ENCODE measurements around the gene LRP1-AS. TPM values are rescaled to one million over a fixed set of nuclear protein-coding genes. Genes with fewer than 3 reads are reported as not detected.

The LRP1-AS gene
- total RNA-seq, 1 experiment from 2014 or later, result not detected

DNA sequence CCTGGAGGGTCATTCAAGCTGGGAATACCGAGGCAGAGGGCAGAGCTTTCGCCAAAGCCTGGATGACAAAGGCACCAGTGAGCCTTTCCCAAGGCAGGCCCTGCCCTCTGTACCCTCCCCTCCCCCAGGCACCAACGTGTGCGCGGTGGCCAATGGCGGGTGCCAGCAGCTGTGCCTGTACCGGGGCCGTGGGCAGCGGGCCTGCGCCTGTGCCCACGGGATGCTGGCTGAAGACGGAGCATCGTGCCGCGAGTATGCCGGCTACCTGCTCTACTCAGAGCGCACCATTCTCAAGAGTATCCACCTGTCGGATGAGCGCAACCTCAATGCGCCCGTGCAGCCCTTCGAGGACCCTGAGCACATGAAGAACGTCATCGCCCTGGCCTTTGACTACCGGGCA lies 38.0 kb upstream of the LRP1-AS start:
- ChIA-PET POLR2A (no interaction called here), CTCF (interaction anchor here (1.3 kb wide), 1 partner anchor 61 kb away, joined by 4 read pairs; no protein-coding TSS in a partner anchor)
- no TSS peak for BruUV-seq (replicated peaks)
- Histone ChIP-seq H3K4me1 (ENCODE audit: control insufficient read depth, insufficient read depth, low read length) (no peaks in the 10 kb centered on the region), H3K27ac (ENCODE audit: low read length) (no peak overlapping the region), H3K27me3 (ENCODE audit: control insufficient read depth, insufficient read depth, low read length) (no peaks in the 10 kb centered on the region), H3K9me3 (ENCODE audit: control insufficient read depth, insufficient read depth, low read depth, low read length) (no peaks in the 10 kb centered on the region), H3K36me3 (ENCODE audit: control insufficient read depth, insufficient read depth, low read length) (no peaks in the 10 kb centered on the region), H3K4me3 (ENCODE audit: low read depth in 2 of 2, low read length in 2 of 2) (no peak overlapping the region)
- TF ChIP-seq POLR2AphosphoS5 (IDR thresholded peaks at IDR 0.05; ENCODE audit: low read depth, low read length) (no peak), TCF7L2 (IDR thresholded peaks at IDR 0.05; ENCODE audit: low read depth, low read length) (no peak), SIN3A (IDR thresholded peaks at IDR 0.05; ENCODE audit: borderline replicate concordance, insufficient read depth, low read depth, low read length) (no peak)
- TF ChIP-seq, protein P1, sequence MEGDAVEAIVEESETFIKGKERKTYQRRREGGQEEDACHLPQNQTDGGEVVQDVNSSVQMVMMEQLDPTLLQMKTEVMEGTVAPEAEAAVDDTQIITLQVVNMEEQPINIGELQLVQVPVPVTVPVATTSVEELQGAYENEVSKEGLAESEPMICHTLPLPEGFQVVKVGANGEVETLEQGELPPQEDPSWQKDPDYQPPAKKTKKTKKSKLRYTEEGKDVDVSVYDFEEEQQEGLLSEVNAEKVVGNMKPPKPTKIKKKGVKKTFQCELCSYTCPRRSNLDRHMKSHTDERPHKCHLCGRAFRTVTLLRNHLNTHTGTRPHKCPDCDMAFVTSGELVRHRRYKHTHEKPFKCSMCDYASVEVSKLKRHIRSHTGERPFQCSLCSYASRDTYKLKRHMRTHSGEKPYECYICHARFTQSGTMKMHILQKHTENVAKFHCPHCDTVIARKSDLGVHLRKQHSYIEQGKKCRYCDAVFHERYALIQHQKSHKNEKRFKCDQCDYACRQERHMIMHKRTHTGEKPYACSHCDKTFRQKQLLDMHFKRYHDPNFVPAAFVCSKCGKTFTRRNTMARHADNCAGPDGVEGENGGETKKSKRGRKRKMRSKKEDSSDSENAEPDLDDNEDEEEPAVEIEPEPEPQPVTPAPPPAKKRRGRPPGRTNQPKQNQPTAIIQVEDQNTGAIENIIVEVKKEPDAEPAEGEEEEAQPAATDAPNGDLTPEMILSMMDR (IDR thresholded peaks at IDR 0.05), result no peak
- TF ChIP-seq, protein P2, sequence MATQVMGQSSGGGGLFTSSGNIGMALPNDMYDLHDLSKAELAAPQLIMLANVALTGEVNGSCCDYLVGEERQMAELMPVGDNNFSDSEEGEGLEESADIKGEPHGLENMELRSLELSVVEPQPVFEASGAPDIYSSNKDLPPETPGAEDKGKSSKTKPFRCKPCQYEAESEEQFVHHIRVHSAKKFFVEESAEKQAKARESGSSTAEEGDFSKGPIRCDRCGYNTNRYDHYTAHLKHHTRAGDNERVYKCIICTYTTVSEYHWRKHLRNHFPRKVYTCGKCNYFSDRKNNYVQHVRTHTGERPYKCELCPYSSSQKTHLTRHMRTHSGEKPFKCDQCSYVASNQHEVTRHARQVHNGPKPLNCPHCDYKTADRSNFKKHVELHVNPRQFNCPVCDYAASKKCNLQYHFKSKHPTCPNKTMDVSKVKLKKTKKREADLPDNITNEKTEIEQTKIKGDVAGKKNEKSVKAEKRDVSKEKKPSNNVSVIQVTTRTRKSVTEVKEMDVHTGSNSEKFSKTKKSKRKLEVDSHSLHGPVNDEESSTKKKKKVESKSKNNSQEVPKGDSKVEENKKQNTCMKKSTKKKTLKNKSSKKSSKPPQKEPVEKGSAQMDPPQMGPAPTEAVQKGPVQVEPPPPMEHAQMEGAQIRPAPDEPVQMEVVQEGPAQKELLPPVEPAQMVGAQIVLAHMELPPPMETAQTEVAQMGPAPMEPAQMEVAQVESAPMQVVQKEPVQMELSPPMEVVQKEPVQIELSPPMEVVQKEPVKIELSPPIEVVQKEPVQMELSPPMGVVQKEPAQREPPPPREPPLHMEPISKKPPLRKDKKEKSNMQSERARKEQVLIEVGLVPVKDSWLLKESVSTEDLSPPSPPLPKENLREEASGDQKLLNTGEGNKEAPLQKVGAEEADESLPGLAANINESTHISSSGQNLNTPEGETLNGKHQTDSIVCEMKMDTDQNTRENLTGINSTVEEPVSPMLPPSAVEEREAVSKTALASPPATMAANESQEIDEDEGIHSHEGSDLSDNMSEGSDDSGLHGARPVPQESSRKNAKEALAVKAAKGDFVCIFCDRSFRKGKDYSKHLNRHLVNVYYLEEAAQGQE (IDR thresholded peaks at IDR 0.05; ENCODE audit: insufficient read depth in 1 of 2, low read depth in 2 of 2, low read length in 1 of 2), result no peak
- DNase-seq (ENCODE audit: low read depth, low spot score) (no peak), ATAC-seq (no peak)
- intact Hi-C loops (cut with micrococcal nuclease; ENCODE audit: unreplicated experiment), result no loop called here
- in situ Hi-C loops (cut with HindIII; ENCODE audit: low pct_unique_long_range_greater_than_20kb, low sequenced_read_pairs), result no loop called here

DNA sequence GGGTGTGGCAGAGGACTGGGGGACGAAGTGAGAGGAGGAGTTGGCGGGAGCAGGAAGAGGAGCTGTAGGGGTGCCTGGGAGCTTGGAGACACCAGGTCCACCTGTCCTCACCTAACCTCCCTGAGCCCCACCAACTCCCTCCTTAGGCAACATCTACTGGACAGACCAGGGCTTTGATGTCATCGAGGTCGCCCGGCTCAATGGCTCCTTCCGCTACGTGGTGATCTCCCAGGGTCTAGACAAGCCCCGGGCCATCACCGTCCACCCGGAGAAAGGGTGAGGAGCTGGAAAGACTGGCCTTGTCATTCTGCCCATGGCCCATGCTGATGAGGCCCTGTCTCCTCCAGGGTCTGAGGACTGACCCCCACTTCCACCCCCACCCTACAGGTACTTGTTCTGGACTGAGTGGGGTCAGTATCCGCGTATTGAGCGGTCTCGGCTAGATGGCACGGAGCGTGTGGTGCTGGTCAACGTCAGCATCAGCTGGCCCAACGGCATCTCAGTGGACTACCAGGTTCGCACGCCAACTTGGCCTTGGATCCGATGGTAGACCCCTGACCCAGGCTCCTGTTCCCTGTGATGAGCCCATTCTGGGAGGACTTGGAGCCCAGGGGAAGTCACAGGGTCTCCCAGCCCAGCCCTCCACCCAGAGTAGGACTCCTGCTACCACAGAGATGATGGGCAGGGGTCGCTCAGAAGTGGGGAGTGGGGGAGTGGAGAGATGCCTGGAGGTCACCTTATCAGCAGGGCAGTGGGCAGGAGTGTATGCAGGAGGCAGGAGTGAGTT lies 36.7 kb upstream of the LRP1-AS start:
- H3K4me3 ChIP-seq (ENCODE audit: low read depth in 2 of 2, low read length in 2 of 2), result no peak overlapping the region
- no peaks in the 10 kb centered on the region for H3K36me3 ChIP-seq (ENCODE audit: control insufficient read depth, insufficient read depth, low read length)
- CTCF ChIA-PET, result interaction anchor here (1.3 kb wide), 1 partner anchor 59 kb away, joined by 4 read pairs; no protein-coding TSS in a partner anchor
- DNase-seq (ENCODE audit: low read depth, low spot score), result no peak
- in situ Hi-C loops (cut with HindIII; ENCODE audit: low pct_unique_long_range_greater_than_20kb, low sequenced_read_pairs), result no loop called here
- no peaks in the 10 kb centered on the region for H3K27me3 ChIP-seq (ENCODE audit: control insufficient read depth, insufficient read depth, low read length)
- no TSS peak for BruUV-seq (replicated peaks)
- POLR2A ChIA-PET, result interaction anchor here (0.5 kb wide), 1 partner anchor 14 kb away, joined by 6 read pairs; no protein-coding TSS in a partner anchor
- TF ChIP-seq SIN3A (IDR thresholded peaks at IDR 0.05; ENCODE audit: borderline replicate concordance, insufficient read depth, low read depth, low read length) (no peak), TCF7L2 (IDR thresholded peaks at IDR 0.05; ENCODE audit: low read depth, low read length) (no peak), POLR2AphosphoS5 (IDR thresholded peaks at IDR 0.05; ENCODE audit: low read depth, low read length) (no peak)
- TF ChIP-seq, protein P1 (IDR thresholded peaks at IDR 0.05), result no peak
- TF ChIP-seq, protein P2 (IDR thresholded peaks at IDR 0.05; ENCODE audit: insufficient read depth in 1 of 2, low read depth in 2 of 2, low read length in 1 of 2), result no peak
- intact Hi-C loops (cut with micrococcal nuclease; ENCODE audit: unreplicated experiment), result no loop called here
- no peak overlapping the region for H3K27ac ChIP-seq (ENCODE audit: low read length)
- no peaks in the 10 kb centered on the region for H3K9me3 ChIP-seq (ENCODE audit: control insufficient read depth, insufficient read depth, low read depth, low read length)
- ATAC-seq, result no peak
- no peaks in the 10 kb centered on the region for H3K4me1 ChIP-seq (ENCODE audit: control insufficient read depth, insufficient read depth, low read length)
